B cell (primary cell): Measurements from ENCODE around the gene GATAD1. TPM values are rescaled to one million over a fixed set of nuclear protein-coding genes. Genes with fewer than 3 reads are reported as not detected.
A peak's percentile ranks its signal among the peaks of the same experiment; 100 is the strongest.

Source experiments
- ATAC-seq: fragments of 200-7000 bp; cut with Tn5 transposase; one replicate; pipeline ENCODE4 v1.10.0; 2021; ENCODE audit warnings: low read depth, mild to moderate bottlenecking, moderate number of reproducible peaks, moderate library complexity
- CTCF ChIA-PET: fragments of 350-600 bp; sonication (Branson Sonifier 250); formaldehyde crosslinking; loops from one replicate; lab custom pipeline; 2021; ENCODE audit warnings: antibody characterized with exemption, inconsistent platforms; lab: Charles Lee
- POLR2A ChIA-PET: fragments of 350-600 bp; sonication (Branson Sonifier 250); formaldehyde crosslinking; loops from one replicate; lab custom pipeline; 2021; ENCODE audit warnings: antibody characterized with exemption; lab: Charles Lee
- DNase-seq: peaks from one replicate; pipeline ENCODE4 v3.0.0; 2013
- H2AFZ ChIP-seq: 2 replicates; pipeline ENCODE4 v1.6.1; 2012; ENCODE audit warnings: mild to moderate bottlenecking, low read depth, low read length; ENCODE audit not compliant: insufficient read depth, poor library complexity, severe bottlenecking
- H3K27ac ChIP-seq, 2 donors: 1 replicate in 1 of 2; 2 replicates in 1 of 2; pipeline ENCODE4 v1.5.1; 2012 to 2013; ENCODE audit warnings: low read length in 2 of 2, mild to moderate bottlenecking in 2 of 2, moderate library complexity in 1 of 2
- H3K27me3 ChIP-seq, 4 experiments: fragments of 200-600 bp in 1 of 4; sonication (generic) in 1 of 4; replicated peaks in 1 of 4; 1 replicate in 2 of 4; 2 replicates in 2 of 4; pipeline versions ENCODE4 v1.6.1 to v1.7.0; 2013 to 2016; ENCODE audit warnings: low read length in 3 of 4, mild to moderate bottlenecking in 2 of 4, mixed read lengths in 1 of 4, moderate library complexity in 1 of 4; ENCODE audit not compliant: insufficient read depth in 4 of 4, control insufficient read depth in 3 of 4; ENCODE audit errors: control extremely low read depth in 1 of 4
- H3K36me3 ChIP-seq, 2 experiments: replicated peaks in 1 of 2; 1 replicate in 1 of 2; 2 replicates in 1 of 2; pipeline versions ENCODE4 v1.6.1 to v1.7.1; 2013; ENCODE audit warnings: low read length in 1 of 2; ENCODE audit not compliant: insufficient read depth in 2 of 2, control insufficient read depth in 1 of 2; ENCODE audit errors: control extremely low read depth in 1 of 2, extremely low read depth in 1 of 2
- H3K4me1 ChIP-seq, 2 donors: fragments of 200-600 bp in 1 of 2; sonication (generic) in 1 of 2; 1 replicate in 1 of 2; 2 replicates in 1 of 2; pipeline versions ENCODE4 v1.5.1 to v1.6.1; 2013 to 2017; ENCODE audit warnings: low read length in 2 of 2; ENCODE audit not compliant: control insufficient read depth in 2 of 2, insufficient read depth in 2 of 2
- H3K4me2 ChIP-seq: replicated peaks from 2 replicates; pipeline ENCODE3; 2012; ENCODE audit warnings: mild to moderate bottlenecking, low read depth, low read length; ENCODE audit not compliant: poor library complexity, severe bottlenecking
- H3K4me3 ChIP-seq, 5 experiments: fragments of 200-600 bp in 1 of 5; sonication (generic) in 1 of 5; 1 replicate in 3 of 5; 2 replicates in 2 of 5; pipeline versions ENCODE4 v1.5.1 to v1.7.0; 2011 to 2016; ENCODE audit warnings: low read length in 4 of 5, mild to moderate bottlenecking in 4 of 5, low read depth in 2 of 5, control low read depth in 1 of 5, moderate library complexity in 1 of 5; ENCODE audit not compliant: insufficient read depth in 1 of 5; ENCODE audit errors: control extremely low read depth in 1 of 5, extremely low read depth in 1 of 5
- H3K79me2 ChIP-seq: fragments of 200-600 bp; sonication (generic); one replicate; pipeline ENCODE4 v1.6.0; 2016; ENCODE audit warnings: low read length; ENCODE audit not compliant: control insufficient read depth, insufficient read depth
- H3K9ac ChIP-seq: fragments of 200-600 bp; sonication (generic); 2 replicates; pipeline ENCODE4 v1.6.1; 2017; ENCODE audit warnings: mild to moderate bottlenecking, low read length, moderate library complexity
- H3K9me3 ChIP-seq, 3 donors: one replicate each; pipeline versions ENCODE4 v1.6.1 to v1.7.1; 2013; ENCODE audit warnings: low read length in 2 of 3; ENCODE audit not compliant: control insufficient read depth in 2 of 3, insufficient read depth in 1 of 3; ENCODE audit errors: control extremely low read depth in 1 of 3
- H4K20me1 ChIP-seq: 2 replicates; pipeline ENCODE4 v1.6.0; 2012; ENCODE audit warnings: mild to moderate bottlenecking, low read length; ENCODE audit not compliant: insufficient read depth, control insufficient read depth, poor library complexity, severe bottlenecking
- H3K27ac Mint-ChIP-seq: one replicate; pipeline ENCODE4 v1.8.0; 2021; ENCODE audit warnings: mixed read lengths
- H3K27me3 Mint-ChIP-seq: one replicate; pipeline ENCODE4 v1.8.0; 2021; ENCODE audit warnings: mixed read lengths
- H3K4me1 Mint-ChIP-seq: one replicate; pipeline ENCODE4 v1.8.0; 2021; ENCODE audit warnings: mixed read lengths
- H3K4me3 Mint-ChIP-seq: one replicate; pipeline ENCODE4 v1.8.0; 2021; ENCODE audit warnings: mixed read lengths
- H3K9me3 Mint-ChIP-seq: one replicate; pipeline ENCODE4 v1.8.0; 2022; ENCODE audit warnings: mixed read lengths; ENCODE audit not compliant: insufficient read depth
- EZH2 ChIP-seq: IDR thresholded peaks from 2 replicates; pipeline ENCODE4 v1.6.1; 2012; ENCODE audit warnings: borderline replicate concordance, low read depth, mild to moderate bottlenecking, moderate library complexity, low read length; ENCODE audit not compliant: insufficient read depth, poor library complexity, severe bottlenecking
- WGBS: methylation state at CpG from one replicate; pipeline ENCODE4 v1.1.5; 2013; ENCODE audit warnings: missing lambda C conversion rate; ENCODE audit not compliant: insufficient coverage; 5-methylcytosine and 5-hydroxymethylcytosine counted together
- intact Hi-C: fragments of 100-400 bp; cut with micrococcal nuclease; formaldehyde crosslinking; loops from one replicate; pipeline ENCODE4 v1.10.0; 2022
- polyA plus RNA-seq: library from polyadenylated mRNA; depleted of rRNA; stranded (reverse); fragments of >200 nt; gene quantifications from 2 replicates; pipeline ENCODE4 v1.2.3, GENCODE V29; 2012
- total RNA-seq, 2 donors: library from RNA; stranded (reverse); fragments of 120-200 nt in 1 of 2; gene quantifications; 1 replicate in 1 of 2; 2 replicates in 1 of 2; pipeline versions ENCODE4 v1.2.3 to v1.2.4, GENCODE V29; 2013 to 2022
- TF ChIP-seq, protein P1 (sequence below): fragments of 200-600 bp; IDR thresholded peaks from one replicate; pipeline ENCODE4 v1.8.0; 2022; ENCODE audit warnings: antibody characterized with exemption, mild to moderate bottlenecking

Gene GATAD1
- total and polyA plus RNA-seq, 2 donors (not counting 1 experiment from before 2014, with no cell fraction given), result 33.6 to 71.7 TPM

DNA sequence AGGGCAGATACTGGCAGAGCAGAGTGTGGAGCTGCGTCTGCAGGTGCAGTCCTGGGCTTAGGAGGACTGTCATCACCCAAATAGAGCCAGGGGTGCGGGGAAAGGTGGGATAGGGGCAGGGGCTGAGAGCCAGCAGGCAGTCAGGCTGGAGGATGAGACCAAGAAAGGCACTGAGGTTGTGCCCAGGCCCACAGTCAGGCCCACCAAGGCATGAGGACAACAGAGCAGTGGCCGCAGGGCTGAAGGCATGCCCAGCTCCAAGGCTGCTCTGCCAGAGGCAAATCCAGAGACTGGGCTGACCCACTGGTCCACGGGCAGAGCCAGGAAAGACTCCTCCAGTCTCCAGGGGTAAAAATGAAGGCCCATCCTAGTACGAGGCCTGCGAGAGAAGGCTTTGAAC lies 24.4 kb upstream of the GATAD1 start:
- no peak overlapping the region for H3K4me3 ChIP-seq
- no peaks in the 10 kb centered on the region for H3K9me3 ChIP-seq
- H3K4me1 ChIP-seq, result peaks cover 4% of the 10 kb centered on the region in 2 donors
- ATAC-seq, result no peak
- intact Hi-C loops, result loop anchor here (5.0 kb wide), 1 partner anchor 39 kb away; no protein-coding TSS in a partner anchor
- Mint-ChIP-seq H3K9me3 (no peaks in the 10 kb centered on the region), H3K27ac (no peak overlapping the region), H3K4me1 (peaks cover 10% of the 10 kb centered on the region), H3K4me3 (no peak overlapping the region), H3K27me3 (peaks cover 27% of the 10 kb centered on the region)
- no peaks in the 10 kb centered on the region for H3K79me2 ChIP-seq
- CTCF ChIA-PET, result interaction anchor here (1.1 to 7.9 kb wide), 2 partner anchors 10 to 23 kb away, joined by 3 to 133 read pairs; partner anchors contain the start of gene GATAD1
- no peaks in the 10 kb centered on the region for H4K20me1 ChIP-seq
- no peak overlapping the region for H3K4me2 ChIP-seq
- POLR2A ChIA-PET, result no interaction called here
- H2AFZ ChIP-seq, result no peak overlapping the region
- H3K9ac ChIP-seq, result no peak overlapping the region
- H3K36me3 ChIP-seq, result no peaks in the 10 kb centered on the region
- 96% methylated on average over 6 of the region's 6 CpGs for WGBS
- H3K27ac ChIP-seq, result no peak overlapping the region
- H3K27me3 ChIP-seq, result peaks cover 0 to 6% (median 0%) of the 10 kb centered on the region in 4 experiments
- no peak for TF ChIP-seq EZH2
- TF ChIP-seq, protein P1, sequence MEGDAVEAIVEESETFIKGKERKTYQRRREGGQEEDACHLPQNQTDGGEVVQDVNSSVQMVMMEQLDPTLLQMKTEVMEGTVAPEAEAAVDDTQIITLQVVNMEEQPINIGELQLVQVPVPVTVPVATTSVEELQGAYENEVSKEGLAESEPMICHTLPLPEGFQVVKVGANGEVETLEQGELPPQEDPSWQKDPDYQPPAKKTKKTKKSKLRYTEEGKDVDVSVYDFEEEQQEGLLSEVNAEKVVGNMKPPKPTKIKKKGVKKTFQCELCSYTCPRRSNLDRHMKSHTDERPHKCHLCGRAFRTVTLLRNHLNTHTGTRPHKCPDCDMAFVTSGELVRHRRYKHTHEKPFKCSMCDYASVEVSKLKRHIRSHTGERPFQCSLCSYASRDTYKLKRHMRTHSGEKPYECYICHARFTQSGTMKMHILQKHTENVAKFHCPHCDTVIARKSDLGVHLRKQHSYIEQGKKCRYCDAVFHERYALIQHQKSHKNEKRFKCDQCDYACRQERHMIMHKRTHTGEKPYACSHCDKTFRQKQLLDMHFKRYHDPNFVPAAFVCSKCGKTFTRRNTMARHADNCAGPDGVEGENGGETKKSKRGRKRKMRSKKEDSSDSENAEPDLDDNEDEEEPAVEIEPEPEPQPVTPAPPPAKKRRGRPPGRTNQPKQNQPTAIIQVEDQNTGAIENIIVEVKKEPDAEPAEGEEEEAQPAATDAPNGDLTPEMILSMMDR, result no peak
- DNase-seq, result no peak

DNA sequence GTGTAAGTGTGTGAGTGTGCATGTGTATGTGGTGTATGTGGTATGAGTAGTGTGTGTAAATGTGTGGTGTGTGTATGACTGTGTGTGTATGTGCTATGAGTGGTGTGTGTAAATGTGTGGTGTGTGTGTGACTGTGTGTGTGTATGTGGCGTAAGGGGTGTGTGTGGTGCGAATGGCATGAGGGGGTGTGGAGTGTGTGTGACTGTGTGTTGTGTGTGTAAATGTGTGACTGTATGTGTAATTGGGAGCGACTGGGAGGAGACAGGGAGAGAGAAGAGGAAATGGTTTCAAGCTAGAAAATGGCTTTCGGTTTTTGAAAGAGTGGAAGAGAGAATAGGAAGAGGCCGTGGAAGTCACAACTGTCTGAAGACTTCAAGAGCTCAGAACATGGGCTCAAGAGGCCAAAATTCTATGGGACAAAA lies 23.6 kb upstream of the GATAD1 start:
- 73% methylated on average over 5 of the region's 5 CpGs for WGBS
- TF ChIP-seq, protein P1, result no peak
- H3K4me1 Mint-ChIP-seq, result peaks cover 10% of the 10 kb centered on the region
- no peaks in the 10 kb centered on the region for H4K20me1 ChIP-seq
- H2AFZ ChIP-seq, result peak overlapping the region; percentile 85
- no peaks in the 10 kb centered on the region for H3K79me2 ChIP-seq
- POLR2A ChIA-PET, result interaction anchor here (1.2 kb wide), 1 partner anchor 24 kb away, joined by 6 read pairs; the partner anchor contains the start of gene GATAD1
- H3K4me3 Mint-ChIP-seq, result peak overlapping the region; percentile 35
- no peak overlapping the region for H3K9ac ChIP-seq
- intact Hi-C loops, result loop anchor here (1.0 to 5.0 kb wide), 3 partner anchors 24 to 632 kb away; partner anchors contain the start of gene GATAD1
- CTCF ChIA-PET, result interaction anchor here (0.7 to 7.9 kb wide), 15 partner anchors 9 to 1050 kb away, joined by 3 to 133 read pairs (median 3); partner anchors contain the start of gene GATAD1
- peaks cover 4% of the 10 kb centered on the region in 2 donors for H3K4me1 ChIP-seq
- no peak overlapping the region for H3K4me2 ChIP-seq
- no peak overlapping the region for H3K27ac Mint-ChIP-seq
- no peaks in the 10 kb centered on the region for H3K9me3 Mint-ChIP-seq
- no peaks in the 10 kb centered on the region for H3K36me3 ChIP-seq
- no peak overlapping the region for H3K27ac ChIP-seq
- H3K27me3 ChIP-seq, result peaks cover 0 to 6% (median 0%) of the 10 kb centered on the region in 4 experiments
- DNase-seq, result peak; percentile 4
- peaks cover 27% of the 10 kb centered on the region for H3K27me3 Mint-ChIP-seq
- no peak for ATAC-seq
- H3K9me3 ChIP-seq, result no peaks in the 10 kb centered on the region
- no peak overlapping the region for H3K4me3 ChIP-seq
